ENCODE results near the gene RANBP17.

GRCh38 chr5:171205375-171205774, 343.6 kb downstream of the RANBP17 start:
- no peak for TF ChIP-seq EZH2phosphoT487 (IDR thresholded peaks at IDR 0.05; ENCODE audit: insufficient read depth, low read depth)
- TF ChIP-seq EZH2 (IDR thresholded peaks at IDR 0.05; ENCODE audit: insufficient read depth, poor library complexity, severe bottlenecking) = no peak
